GM10266 (cell line): ENCODE results near the gene KLRC1.
"Not testable (repeated sequence)": the region's sequence is repeated elsewhere in the genome, so short reads cannot be mapped to it uniquely, and the experiment has no call there.

Experiments
- DNase-seq: peaks from one replicate; pipeline ENCODE4 v3.0.0; 2012; ENCODE audit errors: extremely low spot score
- CTCF ChIP-seq: IDR thresholded peaks from 2 replicates; pipeline ENCODE4 v1.5.1; 2012; ENCODE audit warnings: mild to moderate bottlenecking, low read depth; ENCODE audit not compliant: control insufficient read depth, insufficient read depth; ENCODE audit errors: missing control alignments

Gene KLRC1

GRCh38 chr12:10424260-10424899 is 28.8 kb downstream of the KLRC1 start:
- not testable (repeated sequence) for DNase-seq

- not testable (repeated sequence) for DNase-seq
Measured at GRCh38 chr12:10422159-10422558, 31.0 kb downstream of the KLRC1 start.

- DNase-seq, result not testable (repeated sequence)
Measured at GRCh38 chr12:10420334-10420733, 32.8 kb downstream of the KLRC1 start, which contains the start of gene KLRC3. KLRC3 (minus strand) TSS chr12:10420595; CDS start chr12:10420550, 45 bp downstream.

GRCh38 chr12:10409392-10409791 is 43.8 kb downstream of the KLRC1 start, which contains the start of gene KLRC4:
KLRC4 (minus strand) TSS chr12:10409757; CDS start chr12:10409575, 182 bp downstream.
- no peak for DNase-seq
- no peak for TF ChIP-seq CTCF

- DNase-seq, result no peak
- no peak for TF ChIP-seq CTCF
Measured at GRCh38 chr12:10408842-10409241, 44.3 kb downstream of the KLRC1 start.

- TF ChIP-seq CTCF, result no peak
- no peak for DNase-seq
Measured at GRCh38 chr12:10406725-10407124, 46.5 kb downstream of the KLRC1 start.

GRCh38 chr12:10405294-10405693 is 47.9 kb downstream of the KLRC1 start:
- TF ChIP-seq CTCF, result no peak
- no peak for DNase-seq

GRCh38 chr12:10404798-10405197 is 48.4 kb downstream of the KLRC1 start:
- TF ChIP-seq CTCF, result no peak
- no peak for DNase-seq

- DNase-seq, result no peak
- no peak for TF ChIP-seq CTCF
Measured at GRCh38 chr12:10400829-10401228, 52.3 kb downstream of the KLRC1 start.
